Heart left ventricle (tissue), 16 donors: ENCODE results near the gene S100A7A. TPM values are rescaled to one million over a fixed set of nuclear protein-coding genes. Genes with fewer than 3 reads are reported as not detected.

Experiments used
- ATAC-seq, 4 donors: fragments of 200-7000 bp; cut with Tn5 transposase; one replicate each; pipeline ENCODE4 v1.9.1; 2020 to 2022; ENCODE audit warnings: moderate library complexity in 4 of 4, mild to moderate bottlenecking in 3 of 4, moderate number of reproducible peaks in 1 of 4
- DNase-seq, 5 donors: peaks; one replicate each; pipeline ENCODE4 v3.0.0-alpha.2; 2020
- H3K27ac ChIP-seq, 12 donors: fragments of 200-600 bp; sonication (generic) in 4 of 12; one replicate each; pipeline versions ENCODE4 v1.5.0 to v1.8.0; 2016 to 2022; ENCODE audit warnings: mild to moderate bottlenecking in 2 of 12
- H3K27me3 ChIP-seq, 9 donors: fragments of 200-600 bp; sonication (generic) in 2 of 9; one replicate each; pipeline versions ENCODE4 v1.5.1 to v1.8.0; 2016 to 2022; ENCODE audit warnings: mild to moderate bottlenecking in 3 of 9
- H3K36me3 ChIP-seq, 9 donors: fragments of 200-600 bp; sonication (generic) in 2 of 9; one replicate each; pipeline versions ENCODE4 v1.5.0 to v1.8.0; 2018 to 2022; ENCODE audit warnings: mild to moderate bottlenecking in 2 of 9
- H3K4me1 ChIP-seq, 12 donors: fragments of 200-600 bp; sonication (generic) in 4 of 12; one replicate each; pipeline versions ENCODE4 v1.5.0 to v1.8.0; 2016 to 2022; ENCODE audit warnings: mild to moderate bottlenecking in 3 of 12
- H3K4me3 ChIP-seq, 12 donors: fragments of 200-600 bp; sonication (generic) in 4 of 12; one replicate each; pipeline versions ENCODE4 v1.5.0 to v1.8.0; 2017 to 2022; ENCODE audit warnings: mild to moderate bottlenecking in 9 of 12, moderate library complexity in 4 of 12
- H3K9me3 ChIP-seq, 12 donors: fragments of 200-600 bp; sonication (generic) in 4 of 12; one replicate each; pipeline versions ENCODE4 v1.5.0 to v1.8.0; 2016 to 2022; ENCODE audit warnings: mild to moderate bottlenecking in 1 of 12
- POLR2A ChIP-seq, 2 donors: fragments of 450-650 bp; IDR thresholded peaks; one replicate each; pipeline ENCODE4 v1.6.1; 2017; ENCODE audit warnings: antibody characterized with exemption in 2 of 2, mild to moderate bottlenecking in 2 of 2, moderate library complexity in 2 of 2
- WGBS, 4 donors: extraction: QIAGEN DNeasy Blood & Tissue Kit in 2 of 4; methylation state at CpG; one replicate each; pipeline versions ENCODE4 v1.1.5 to v1.1.7; 2013 to 2018; 5-methylcytosine and 5-hydroxymethylcytosine counted together
- intact Hi-C, 10 donors: fragments of 100-400 bp; cut with DNase I; formaldehyde crosslinking; loops; one replicate each; pipeline versions ENCODE4 v1.11.1 to v1.14.2; 2022
- polyA plus RNA-seq, 2 donors: library from polyadenylated mRNA; stranded (reverse); fragments of 200-250 nt; gene quantifications; one replicate each; pipeline ENCODE4 v1.2.3, GENCODE V29; 2013
- total RNA-seq, 9 donors: library from RNA; depleted of rRNA in 2 of 9; stranded (reverse); fragments of >200 nt in 2 of 9; fragmentation: NEBNext Ultra II Directional in 3 of 9; extraction: Animal tissue kit (Norgen Biotek cat#: 25700) in 3 of 9; gene quantifications; one replicate each; pipeline versions ENCODE4 v1.1.0 to v1.2.4, GENCODE V29; 2016 to 2023
- TF ChIP-seq, protein P1 (sequence below), 12 donors: fragments of 200-600 bp; sonication (generic) in 4 of 12; IDR thresholded peaks; one replicate each; pipeline versions ENCODE4 v1.5.0 to v1.8.0; 2018 to 2022; ENCODE audit warnings: antibody characterized with exemption in 12 of 12, mild to moderate bottlenecking in 5 of 12
- donor health status: ischemic (EF 13 %, LVEDD 7.1; RV severe dilation, severe dysfunction).
- donor health status: healthy with polysubstance abuse.
- donor health status: DM: no; HTN: yes; CAD: no.
- donor health status: DM: no; HTN: no; CAD: no.
- donor health status: ischemic (EF 25% LVEDD 6.9; RV normal size, moderate dysfunction).
- donor health status: ischemic (EF 25% LVEDD 5.7; RV mildly dilated, moderate dysfunction).
- donor health status: healthy.
- donor health status: DM: yes; HTN: yes; CAD: no.
- donor health status: ischemic (EF 35%, LVEDD 5.7; RV mildly dilated, moderate dysfunction).
- donor health status: nonischemic (EF 11% LVEDD 7.7; RV severe dilation, severe dysfunction).
- donor health status: DM: yes; HTN: yes; CAD: no.
- donor health status: PGD.
- donor health status: ischemic (EF 29% LVEDD 5.4; RV normal size, mild dysfunction).
- donor health status: nonischemic (EF 23%, LVEDD 6.1; RV moderate dilation, normal function).

Gene S100A7A
- total and polyA plus RNA-seq, 11 donors: not detected

DNA sequence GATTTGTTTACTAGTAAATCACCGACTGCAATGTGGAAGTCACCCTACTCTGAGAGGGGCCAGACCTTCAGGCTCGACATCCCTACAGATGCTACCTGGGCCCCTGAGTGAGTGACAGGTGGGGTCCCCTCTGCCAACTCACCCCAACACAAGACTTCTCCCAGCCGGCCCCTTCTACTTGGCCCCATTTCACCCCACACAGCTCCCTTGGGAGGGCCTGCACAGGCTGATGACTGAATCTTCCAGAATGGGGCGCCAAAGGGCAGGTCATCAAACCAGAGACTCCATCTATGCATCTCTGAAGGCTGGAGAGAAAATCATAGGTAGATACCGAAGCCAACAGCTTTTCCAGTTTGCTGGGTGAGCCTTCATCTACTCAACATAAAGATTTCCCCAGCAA lies 16.1 kb upstream of the S100A7A start:
- Histone ChIP-seq H3K27ac (no peak overlapping the region), H3K4me3 (no peak overlapping the region), H3K27me3 (peaks cover 0 to 14% (median 0%) of the 10 kb centered on the region in 9 donors), H3K4me1 (peaks cover 0 to 7% (median 0%) of the 10 kb centered on the region in 12 donors), H3K36me3 (no peaks in the 10 kb centered on the region), H3K9me3 (no peaks in the 10 kb centered on the region)
- 64 to 67% (median 65%) methylated on average over 5 of the region's 5 CpGs for WGBS, 4 donors
- DNase-seq (no peak), ATAC-seq (no peak)
- TF ChIP-seq, protein P1, sequence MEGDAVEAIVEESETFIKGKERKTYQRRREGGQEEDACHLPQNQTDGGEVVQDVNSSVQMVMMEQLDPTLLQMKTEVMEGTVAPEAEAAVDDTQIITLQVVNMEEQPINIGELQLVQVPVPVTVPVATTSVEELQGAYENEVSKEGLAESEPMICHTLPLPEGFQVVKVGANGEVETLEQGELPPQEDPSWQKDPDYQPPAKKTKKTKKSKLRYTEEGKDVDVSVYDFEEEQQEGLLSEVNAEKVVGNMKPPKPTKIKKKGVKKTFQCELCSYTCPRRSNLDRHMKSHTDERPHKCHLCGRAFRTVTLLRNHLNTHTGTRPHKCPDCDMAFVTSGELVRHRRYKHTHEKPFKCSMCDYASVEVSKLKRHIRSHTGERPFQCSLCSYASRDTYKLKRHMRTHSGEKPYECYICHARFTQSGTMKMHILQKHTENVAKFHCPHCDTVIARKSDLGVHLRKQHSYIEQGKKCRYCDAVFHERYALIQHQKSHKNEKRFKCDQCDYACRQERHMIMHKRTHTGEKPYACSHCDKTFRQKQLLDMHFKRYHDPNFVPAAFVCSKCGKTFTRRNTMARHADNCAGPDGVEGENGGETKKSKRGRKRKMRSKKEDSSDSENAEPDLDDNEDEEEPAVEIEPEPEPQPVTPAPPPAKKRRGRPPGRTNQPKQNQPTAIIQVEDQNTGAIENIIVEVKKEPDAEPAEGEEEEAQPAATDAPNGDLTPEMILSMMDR (IDR thresholded peaks at IDR 0.05): no peak
- intact Hi-C loops: loop anchor here in 1 of 10 donors (10.0 kb wide), 1 partner anchor 45 kb away; the partner anchor contains the start of gene S100A9

DNA sequence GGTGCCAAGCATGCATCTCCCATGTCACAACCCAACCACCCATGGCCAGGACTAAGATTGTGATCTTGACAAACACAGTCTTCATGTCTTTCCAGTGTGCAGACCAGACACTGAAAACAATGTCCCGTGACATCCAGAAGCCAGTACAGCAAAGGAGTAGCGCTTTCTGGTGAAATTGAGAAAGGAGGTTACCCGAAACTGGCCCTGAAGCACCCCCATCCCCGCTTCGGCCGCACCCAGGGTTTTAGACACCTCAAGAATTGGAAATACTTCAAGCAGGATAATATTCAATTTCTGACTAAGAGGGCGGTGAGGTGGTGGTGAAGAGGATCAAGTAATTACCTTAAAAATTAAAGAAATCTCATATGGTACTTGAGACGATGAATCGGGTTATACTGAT lies 14.9 kb upstream of the S100A7A start:
- ATAC-seq (no peak), DNase-seq (no peak)
- no peak overlapping the region for H3K27ac ChIP-seq
- peaks cover 0 to 7% (median 0%) of the 10 kb centered on the region in 12 donors for H3K4me1 ChIP-seq
- no peak for TF ChIP-seq POLR2A (IDR thresholded peaks at IDR 0.05)
- TF ChIP-seq, protein P1 (IDR thresholded peaks at IDR 0.05): no peak
- intact Hi-C loops: loop anchor here in 1 of 10 donors (10.0 kb wide), 1 partner anchor 47 kb away; the partner anchor contains the start of gene S100A9
- peaks cover 0 to 10% (median 0%) of the 10 kb centered on the region in 9 donors for H3K27me3 ChIP-seq
- H3K4me3 ChIP-seq: no peak overlapping the region
- no peaks in the 10 kb centered on the region for H3K9me3 ChIP-seq
- H3K36me3 ChIP-seq: no peaks in the 10 kb centered on the region
- 85 to 88% (median 88%) methylated on average over 9 of the region's 9 CpGs for WGBS, 4 donors

DNA sequence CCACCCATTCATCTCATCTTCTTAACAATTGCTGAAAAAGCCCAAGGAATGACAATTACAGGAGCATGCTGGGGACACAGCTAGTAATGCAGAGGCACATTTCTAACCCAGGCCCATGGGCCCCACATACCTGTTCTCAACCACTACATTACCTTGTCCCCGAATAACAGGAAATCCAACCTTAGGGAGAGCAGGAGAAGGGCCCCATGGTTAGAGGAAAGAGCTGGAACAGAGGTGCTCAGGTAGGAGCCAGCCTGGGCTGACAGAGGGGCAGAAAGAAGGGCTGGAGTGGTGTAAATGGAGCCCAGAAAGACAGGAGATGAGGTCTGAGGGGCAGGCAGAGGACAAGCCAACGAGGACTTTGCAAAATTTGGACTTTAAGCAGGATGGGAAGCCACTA lies 14.1 kb upstream of the S100A7A start:
- peaks cover 0 to 16% (median 0%) of the 10 kb centered on the region in 9 donors for H3K27me3 ChIP-seq
- no peaks in the 10 kb centered on the region for H3K36me3 ChIP-seq
- 59 to 62% (median 61%) methylated on average over 2 of the region's 2 CpGs for WGBS, 4 donors
- no peaks in the 10 kb centered on the region for H3K9me3 ChIP-seq
- no peak for TF ChIP-seq POLR2A (IDR thresholded peaks at IDR 0.05)
- TF ChIP-seq, protein P1 (IDR thresholded peaks at IDR 0.05): no peak
- DNase-seq (no peak), ATAC-seq (no peak)
- no peak overlapping the region for H3K4me3 ChIP-seq
- peaks cover 0 to 7% (median 0%) of the 10 kb centered on the region in 12 donors for H3K4me1 ChIP-seq
- intact Hi-C loops: loop anchor here in 1 of 10 donors (10.0 kb wide), 1 partner anchor 47 kb away; the partner anchor contains the start of gene S100A9
- no peak overlapping the region for H3K27ac ChIP-seq

DNA sequence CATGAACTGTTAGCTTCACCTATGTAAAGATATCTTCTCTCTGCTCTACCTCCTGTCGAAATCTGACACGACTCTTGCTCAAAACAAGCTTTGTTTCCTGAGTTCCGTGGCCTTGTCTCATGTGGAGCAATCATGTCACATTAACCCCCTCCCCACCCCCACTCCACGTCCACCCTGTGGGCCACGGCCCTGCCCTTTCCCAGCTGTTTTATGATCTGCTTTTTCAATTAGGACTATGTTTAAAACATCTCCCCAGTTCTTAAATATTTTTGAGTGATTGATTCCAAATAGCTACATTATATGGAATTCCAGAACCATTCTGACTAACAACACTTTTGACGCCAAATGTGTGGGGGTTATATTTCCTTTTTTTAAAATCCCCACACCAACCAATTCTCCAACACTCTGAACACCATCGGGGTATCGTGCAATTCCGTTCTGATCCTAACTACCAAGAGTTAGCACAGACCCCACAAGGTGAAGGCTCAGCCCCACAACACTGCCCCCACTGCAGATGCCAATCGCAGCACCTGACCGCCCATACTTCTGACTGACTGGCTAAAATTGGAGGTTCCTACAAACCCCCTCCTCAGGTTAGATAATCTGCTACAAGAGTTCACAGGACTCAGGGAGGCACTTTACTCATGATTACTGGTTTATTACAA lies 12.8 kb upstream of the S100A7A start:
- H3K4me3 ChIP-seq: no peak overlapping the region
- H3K27me3 ChIP-seq: peaks cover 0 to 26% (median 3%) of the 10 kb centered on the region in 9 donors
- no peaks in the 10 kb centered on the region for H3K36me3 ChIP-seq
- WGBS, 4 donors: 76 to 82% (median 80%) methylated on average over 11 of the region's 11 CpGs
- DNase-seq (no peak), ATAC-seq (no peak)
- TF ChIP-seq POLR2A (IDR thresholded peaks at IDR 0.05): no peak
- TF ChIP-seq, protein P1 (IDR thresholded peaks at IDR 0.05): no peak
- H3K27ac ChIP-seq: no peak overlapping the region
- intact Hi-C loops: loop anchor here in 1 of 10 donors (10.0 kb wide), 1 partner anchor 49 kb away; the partner anchor contains the start of gene S100A9
- H3K9me3 ChIP-seq: no peaks in the 10 kb centered on the region
- peaks cover 0 to 7% (median 0%) of the 10 kb centered on the region in 12 donors for H3K4me1 ChIP-seq
